T-cell (primary cell): Measurements from ENCODE around the gene DHRS12. TPM values are rescaled to one million over a fixed set of nuclear protein-coding genes. Genes with fewer than 3 reads are reported as not detected.

Source experiments
- ATAC-seq, 4 experiments: fragments of 200-7000 bp in 3 of 4; fragments of 150-1000 bp in 1 of 4; cut with Tn5 transposase; replicated peaks in 1 of 4; 1 replicate in 3 of 4; 2 replicates in 1 of 4; pipeline ENCODE4 v1.10.0; 2021; ENCODE audit warnings: moderate library complexity in 3 of 4, mild to moderate bottlenecking in 2 of 4, moderate number of reproducible peaks in 1 of 4
- CTCF ChIA-PET, 2 donors: fragments of 300-600 bp; sonication (Branson Sonifier 250); formaldehyde crosslinking; loops; one replicate each; lab custom pipeline; 2022; ENCODE audit warnings: antibody characterized with exemption in 2 of 2; lab: Charles Lee
- POLR2A ChIA-PET, 2 donors: fragments of 300-600 bp; sonication (Branson Sonifier 250); formaldehyde crosslinking; loops; one replicate each; lab custom pipeline; 2022; ENCODE audit warnings: antibody characterized with exemption in 2 of 2; lab: Charles Lee
- DNase-seq, 35 experiments: peaks; one replicate each; pipeline versions ENCODE4 v3.0.0 to v3.0.0-alpha.2; 2013 to 2023
- H3K27ac ChIP-seq: one replicate; pipeline ENCODE4 v1.5.1; 2013; ENCODE audit warnings: low read length
- H3K27me3 ChIP-seq, 2 experiments: replicated peaks in 1 of 2; 1 replicate in 1 of 2; 2 replicates in 1 of 2; pipeline versions ENCODE4 v1.6.1 to v1.7.0; 2013; ENCODE audit warnings: low read length in 1 of 2, mixed read lengths in 1 of 2; ENCODE audit not compliant: control insufficient read depth in 2 of 2, insufficient read depth in 2 of 2; ENCODE audit errors: extremely low read depth in 1 of 2
- H3K36me3 ChIP-seq, 2 donors: 1 replicate in 1 of 2; 2 replicates in 1 of 2; pipeline versions ENCODE4 v1.6.1 to v1.7.0; 2013; ENCODE audit warnings: low read length in 1 of 2; ENCODE audit not compliant: control insufficient read depth in 2 of 2, insufficient read depth in 1 of 2; ENCODE audit errors: extremely low read depth in 1 of 2
- H3K4me1 ChIP-seq, 2 experiments: 1 replicate in 1 of 2; 2 replicates in 1 of 2; pipeline versions ENCODE4 v1.6.1 to v1.7.0; 2013; ENCODE audit warnings: low read length in 2 of 2, mixed read lengths in 1 of 2; ENCODE audit not compliant: insufficient read depth in 2 of 2, control insufficient read depth in 1 of 2; ENCODE audit errors: extremely low read depth in 1 of 2
- H3K4me3 ChIP-seq, 2 donors: 1 replicate in 1 of 2; 2 replicates in 1 of 2; pipeline versions ENCODE4 v1.5.1 to v1.7.0; 2013; ENCODE audit warnings: mild to moderate bottlenecking in 2 of 2, low read length in 1 of 2, moderate library complexity in 1 of 2; ENCODE audit not compliant: control insufficient read depth in 1 of 2; ENCODE audit errors: extremely low read depth in 1 of 2
- H3K9me3 ChIP-seq: 2 replicates; pipeline ENCODE4 v1.7.0; 2013
- H3K27ac Mint-ChIP-seq, 2 donors: one replicate each; pipeline ENCODE4 v1.8.0; 2020 to 2021; ENCODE audit warnings: mild to moderate bottlenecking in 2 of 2, mixed read lengths in 2 of 2
- H3K27me3 Mint-ChIP-seq, 2 donors: one replicate each; pipeline ENCODE4 v1.8.0; 2021 to 2022; ENCODE audit warnings: mixed read lengths in 2 of 2
- H3K36me3 Mint-ChIP-seq: one replicate; pipeline ENCODE4 v1.8.0; 2021; ENCODE audit warnings: mixed read lengths
- H3K4me1 Mint-ChIP-seq, 3 donors: one replicate each; pipeline ENCODE4 v1.8.0; 2020 to 2022; ENCODE audit warnings: mixed read lengths in 3 of 3, mild to moderate bottlenecking in 1 of 3
- H3K4me3 Mint-ChIP-seq, 3 donors: one replicate each; pipeline ENCODE4 v1.8.0; 2020 to 2022; ENCODE audit warnings: mild to moderate bottlenecking in 3 of 3, mixed read lengths in 3 of 3, moderate library complexity in 3 of 3
- H3K9me3 Mint-ChIP-seq, 3 donors: one replicate each; pipeline ENCODE4 v1.8.0; 2020 to 2022; ENCODE audit warnings: mixed read lengths in 3 of 3
- WGBS: methylation state at CpG from one replicate; pipeline ENCODE4 v1.1.5; 2013; ENCODE audit warnings: missing lambda C conversion rate; ENCODE audit not compliant: insufficient coverage; 5-methylcytosine and 5-hydroxymethylcytosine counted together
- total RNA-seq, 35 experiments: library from RNA in 6 of 35; stranded (reverse) in 6 of 35; fragments of 120-200 nt in 1 of 35; gene quantifications; one replicate each; pipeline versions ENCODE4 v1.2.1 to v1.2.4 and lab custom pipeline; 2013 to 2026

The DHRS12 gene
- total RNA-seq, 5 donors from 2014 or later (not counting 1 experiment from before 2014, with no cell fraction given) = 18.1 to 27.8 (median 21.7) TPM

GRCh38 chr13:51811046-51811445, 7.1 kb upstream of the DHRS12 start:
- DNase-seq (no peak), ATAC-seq (no peak)
- Histone ChIP-seq H3K27ac (no peak overlapping the region), H3K9me3 (no peaks in the 10 kb centered on the region), H3K27me3 (no peaks in the 10 kb centered on the region), H3K36me3 (peaks cover 14 to 46% of the 10 kb centered on the region in 2 donors), H3K4me3 (no peak overlapping the region), H3K4me1 (peaks cover 10 to 33% of the 10 kb centered on the region in 2 experiments)
- WGBS = 80% methylated on average over 4 of the region's 12 CpGs
- no peak overlapping the region for H3K27ac Mint-ChIP-seq
- H3K36me3 Mint-ChIP-seq = peaks cover 23% of the 10 kb centered on the region
- CTCF ChIA-PET = interaction anchor here (0.6 to 2.2 kb wide), 3 partner anchors 17 to 22 kb away, joined by 3 to 10 read pairs (median 4); no protein-coding TSS in a partner anchor
- H3K27me3 Mint-ChIP-seq = no peaks in the 10 kb centered on the region
- peaks cover 40 to 56% (median 52%) of the 10 kb centered on the region in 3 donors for H3K4me1 Mint-ChIP-seq
- H3K4me3 Mint-ChIP-seq = no peak overlapping the region
- no peaks in the 10 kb centered on the region for H3K9me3 Mint-ChIP-seq
- POLR2A ChIA-PET = no interaction called here

GRCh38 chr13:51808811-51809210, 4.8 kb upstream of the DHRS12 start:
- CTCF ChIA-PET = interaction anchor here in 1 of 2 donors (1.2 to 1.5 kb wide), 2 partner anchors 24 to 27 kb away, joined by 4 read pairs; no protein-coding TSS in a partner anchor
- Histone ChIP-seq H3K9me3 (no peaks in the 10 kb centered on the region), H3K36me3 (peaks cover 13 to 36% of the 10 kb centered on the region in 2 donors), H3K27me3 (no peaks in the 10 kb centered on the region), H3K4me3 (no peak overlapping the region), H3K27ac (no peak overlapping the region), H3K4me1 (peaks cover 7 to 33% of the 10 kb centered on the region in 2 experiments)
- Mint-ChIP-seq H3K36me3 (peaks cover 23% of the 10 kb centered on the region), H3K4me3 (no peak overlapping the region), H3K9me3 (no peaks in the 10 kb centered on the region), H3K4me1 (peaks cover 43 to 53% (median 49%) of the 10 kb centered on the region in 3 donors), H3K27ac (peak overlapping the region; percentile 16 to 24), H3K27me3 (no peaks in the 10 kb centered on the region)
- ATAC-seq (no peak), DNase-seq (no peak)
- POLR2A ChIA-PET = interaction anchor here in 1 of 2 donors (0.8 kb wide), 1 partner anchor 359 kb away, joined by 3 read pairs; no protein-coding TSS in a partner anchor

- H3K36me3 ChIP-seq = peaks cover 4 to 24% of the 10 kb centered on the region in 2 donors
- H3K4me1 ChIP-seq = peaks cover 17 to 40% of the 10 kb centered on the region in 2 experiments
- H3K27me3 ChIP-seq = no peaks in the 10 kb centered on the region
- H3K27ac ChIP-seq = peak overlapping the region; percentile 2
- ChIA-PET POLR2A (interaction anchor here in 1 of 2 donors (1.0 kb wide), 1 partner anchor 162 kb away, joined by 3 read pairs; no protein-coding TSS in a partner anchor), CTCF (interaction anchor here (0.6 to 2.9 kb wide), 2 partner anchors 8 to 368 kb away, joined by 3 to 23 read pairs; no protein-coding TSS in a partner anchor)
- ATAC-seq (no peak), DNase-seq (peak in 1 of 35 experiments; percentile 19)
- Mint-ChIP-seq H3K9me3 (no peaks in the 10 kb centered on the region), H3K27ac (peak overlapping the region; percentile 73 to 98), H3K4me1 (peaks cover 51 to 59% (median 53%) of the 10 kb centered on the region in 3 donors), H3K27me3 (no peaks in the 10 kb centered on the region), H3K36me3 (peaks cover 23% of the 10 kb centered on the region), H3K4me3 (no peak overlapping the region)
- no peaks in the 10 kb centered on the region for H3K9me3 ChIP-seq
- WGBS = 93% methylated on average over 2 of the region's 5 CpGs
- no peak overlapping the region for H3K4me3 ChIP-seq
These were observed 3.1 kb upstream of the DHRS12 start for GRCh38 chr13:51807041-51807440.

- peak overlapping the region; percentile 100 for H3K27ac ChIP-seq
These were observed 2.6 kb upstream of the DHRS12 start for GRCh38 chr13:51806566-51806965.

GRCh38 chr13:51805925-51806324, 2.0 kb upstream of the DHRS12 start:
- peak overlapping the region; percentile 87 to 94 (median 88) for H3K4me3 Mint-ChIP-seq
- ChIA-PET POLR2A (interaction anchor here (0.6 to 1.5 kb wide), 6 partner anchors 9 to 353 kb away, joined by 3 to 11 read pairs (median 3); partner anchors contain the start of gene INTS6 (in 1 of the 2)), CTCF (interaction anchor here (1.0 to 2.9 kb wide), 4 partner anchors 9 to 221 kb away, joined by 3 to 23 read pairs (median 4); no protein-coding TSS in a partner anchor)
- WGBS = no CpG with 5 or more reads among the region's 2 CpGs
- Histone ChIP-seq H3K4me1 (peaks cover 18 to 40% of the 10 kb centered on the region in 2 experiments), H3K36me3 (peaks cover 4 to 13% of the 10 kb centered on the region in 2 donors), H3K4me3 (no peak overlapping the region), H3K9me3 (no peaks in the 10 kb centered on the region), H3K27ac (peak overlapping the region; percentile 100), H3K27me3 (no peaks in the 10 kb centered on the region)
- H3K9me3 Mint-ChIP-seq = no peaks in the 10 kb centered on the region
- H3K4me1 Mint-ChIP-seq = peaks cover 53 to 62% (median 58%) of the 10 kb centered on the region in 3 donors
- H3K27me3 Mint-ChIP-seq = no peaks in the 10 kb centered on the region
- peaks cover 18% of the 10 kb centered on the region for H3K36me3 Mint-ChIP-seq
- DNase-seq (no peak), ATAC-seq (no peak)
- peak overlapping the region; percentile 97 to 98 for H3K27ac Mint-ChIP-seq

More at GRCh38 chr13:51806566-51806965, 2.6 kb upstream of the DHRS12 start:
- Histone ChIP-seq H3K4me1 (peaks cover 18 to 40% of the 10 kb centered on the region in 2 experiments), H3K36me3 (peaks cover 4 to 19% of the 10 kb centered on the region in 2 donors), H3K9me3 (no peaks in the 10 kb centered on the region), H3K27me3 (no peaks in the 10 kb centered on the region), H3K4me3 (no peak overlapping the region)
- H3K36me3 Mint-ChIP-seq = peaks cover 20% of the 10 kb centered on the region
- peak overlapping the region; percentile 73 to 98 for H3K27ac Mint-ChIP-seq
- 79% methylated on average over 2 of the region's 2 CpGs for WGBS
- no peaks in the 10 kb centered on the region for H3K27me3 Mint-ChIP-seq
- ATAC-seq (no peak), DNase-seq (peak in 2 of 35 experiments; percentile 24 to 55)
- ChIA-PET POLR2A (interaction anchor here (0.6 to 1.0 kb wide), 3 partner anchors 23 to 220 kb away, joined by 3 read pairs; no protein-coding TSS in a partner anchor), CTCF (interaction anchor here (1.0 to 2.9 kb wide), 2 partner anchors 8 to 26 kb away, joined by 4 to 23 read pairs; no protein-coding TSS in a partner anchor)
- H3K9me3 Mint-ChIP-seq = no peaks in the 10 kb centered on the region
- H3K4me3 Mint-ChIP-seq = no peak overlapping the region
- H3K4me1 Mint-ChIP-seq = peaks cover 51 to 59% (median 55%) of the 10 kb centered on the region in 3 donors

- WGBS = 30% methylated on average over 1 of the region's 4 CpGs
- CTCF ChIA-PET = interaction anchor here (0.8 to 2.9 kb wide), 4 partner anchors 9 to 220 kb away, joined by 3 to 23 read pairs (median 5); no protein-coding TSS in a partner anchor
- ATAC-seq (no peak), DNase-seq (peak in 1 of 35 experiments; percentile 29)
- Histone ChIP-seq H3K9me3 (no peaks in the 10 kb centered on the region), H3K27ac (peak overlapping the region; percentile 100), H3K4me1 (peaks cover 18 to 38% of the 10 kb centered on the region in 2 experiments), H3K36me3 (peaks cover 4 to 10% of the 10 kb centered on the region in 2 donors), H3K27me3 (no peaks in the 10 kb centered on the region), H3K4me3 (peak overlapping the region in 1 of 2 donors; percentile 86)
- peaks cover 18% of the 10 kb centered on the region for H3K36me3 Mint-ChIP-seq
- peak overlapping the region; percentile 97 to 98 for H3K27ac Mint-ChIP-seq
- H3K9me3 Mint-ChIP-seq = no peaks in the 10 kb centered on the region
- POLR2A ChIA-PET = interaction anchor here (0.6 to 1.5 kb wide), 5 partner anchors 9 to 352 kb away, joined by 3 to 11 read pairs (median 3); partner anchors contain the start of gene INTS6 (in 1 of the 2)
- no peaks in the 10 kb centered on the region for H3K27me3 Mint-ChIP-seq
- H3K4me3 Mint-ChIP-seq = peak overlapping the region; percentile 87 to 94 (median 88)
- peaks cover 55 to 65% (median 59%) of the 10 kb centered on the region in 3 donors for H3K4me1 Mint-ChIP-seq
These were observed 1.4 kb upstream of the DHRS12 start for GRCh38 chr13:51805313-51805712.
